Mucosa of stomach (tissue), 1 donor: ENCODE data around the gene DHX36.

Experiments
- H3K27me3 ChIP-seq: one replicate; pipeline ENCODE4 v1.7.0; 2013; ENCODE audit warnings: mild to moderate bottlenecking, low read length; ENCODE audit not compliant: control insufficient read depth, insufficient read depth
- H3K36me3 ChIP-seq: one replicate; pipeline ENCODE4 v1.7.0; 2013; ENCODE audit warnings: low read length; ENCODE audit not compliant: control insufficient read depth, insufficient read depth
- H3K4me1 ChIP-seq: one replicate; pipeline ENCODE4 v1.7.0; 2013; ENCODE audit warnings: mild to moderate bottlenecking, low read length; ENCODE audit not compliant: control insufficient read depth, insufficient read depth
- H3K4me3 ChIP-seq: one replicate; pipeline ENCODE4 v1.7.0; 2013; ENCODE audit warnings: low read length
- H3K9ac ChIP-seq: one replicate; pipeline ENCODE4 v1.7.0; 2013; ENCODE audit warnings: mild to moderate bottlenecking, low read length, moderate library complexity
- H3K9me3 ChIP-seq: one replicate; pipeline ENCODE4 v1.7.0; 2013; ENCODE audit warnings: mild to moderate bottlenecking, low read length, moderate library complexity; ENCODE audit not compliant: control insufficient read depth
- donor health status: Pancreatic carcinoma.

The DHX36 gene

GRCh38 chr3:154324919-154325318 is 632 bp upstream of the DHX36 start:
- Histone ChIP-seq H3K36me3 (no peaks in the 10 kb centered on the region), H3K4me1 (peaks cover 6% of the 10 kb centered on the region), H3K9me3 (no peaks in the 10 kb centered on the region), H3K9ac (peak overlapping the region; percentile 97), H3K27me3 (no peaks in the 10 kb centered on the region), H3K4me3 (peak overlapping the region; percentile 84)

- H3K27me3 ChIP-seq = no peaks in the 10 kb centered on the region
- H3K9me3 ChIP-seq = no peaks in the 10 kb centered on the region
- no peaks in the 10 kb centered on the region for H3K36me3 ChIP-seq
- H3K9ac ChIP-seq = no peak overlapping the region
- H3K4me1 ChIP-seq = peaks cover 1% of the 10 kb centered on the region
- no peak overlapping the region for H3K4me3 ChIP-seq
Observed at GRCh38 chr3:154316974-154317767, 7.1 kb downstream of the DHX36 start.

- no peaks in the 10 kb centered on the region for H3K27me3 ChIP-seq
- H3K36me3 ChIP-seq = no peaks in the 10 kb centered on the region
- no peaks in the 10 kb centered on the region for H3K9me3 ChIP-seq
- H3K4me3 ChIP-seq = no peak overlapping the region
- no peaks in the 10 kb centered on the region for H3K4me1 ChIP-seq
- no peak overlapping the region for H3K9ac ChIP-seq
Observed at GRCh38 chr3:154314152-154314551, 10.1 kb downstream of the DHX36 start.

- H3K27me3 ChIP-seq = no peaks in the 10 kb centered on the region
- no peak overlapping the region for H3K4me3 ChIP-seq
- H3K36me3 ChIP-seq = no peaks in the 10 kb centered on the region
- no peaks in the 10 kb centered on the region for H3K9me3 ChIP-seq
- no peaks in the 10 kb centered on the region for H3K4me1 ChIP-seq
- no peak overlapping the region for H3K9ac ChIP-seq
Observed at GRCh38 chr3:154310840-154311239, 13.4 kb downstream of the DHX36 start.

- Histone ChIP-seq H3K36me3 (no peaks in the 10 kb centered on the region), H3K9ac (no peak overlapping the region), H3K27me3 (no peaks in the 10 kb centered on the region), H3K4me3 (no peak overlapping the region), H3K4me1 (no peaks in the 10 kb centered on the region), H3K9me3 (no peaks in the 10 kb centered on the region)
Observed at GRCh38 chr3:154307363-154307762, 16.9 kb downstream of the DHX36 start.

- no peak overlapping the region for H3K9ac ChIP-seq
- H3K4me3 ChIP-seq = no peak overlapping the region
- no peaks in the 10 kb centered on the region for H3K36me3 ChIP-seq
- H3K4me1 ChIP-seq = no peaks in the 10 kb centered on the region
- H3K9me3 ChIP-seq = no peaks in the 10 kb centered on the region
- H3K27me3 ChIP-seq = no peaks in the 10 kb centered on the region
Observed at GRCh38 chr3:154304936-154305335, 19.4 kb downstream of the DHX36 start.

GRCh38 chr3:154304116-154304786 is 20.0 kb downstream of the DHX36 start:
- no peaks in the 10 kb centered on the region for H3K4me1 ChIP-seq
- no peak overlapping the region for H3K4me3 ChIP-seq
- H3K9me3 ChIP-seq = no peaks in the 10 kb centered on the region
- H3K9ac ChIP-seq = no peak overlapping the region
- H3K36me3 ChIP-seq = no peaks in the 10 kb centered on the region
- H3K27me3 ChIP-seq = no peaks in the 10 kb centered on the region

- Histone ChIP-seq H3K4me3 (no peak overlapping the region), H3K9ac (no peak overlapping the region), H3K36me3 (no peaks in the 10 kb centered on the region)
Observed at GRCh38 chr3:154301561-154301960, 22.7 kb downstream of the DHX36 start.

GRCh38 chr3:154294016-154294415 is 30.3 kb downstream of the DHX36 start:
- Histone ChIP-seq H3K9me3 (no peaks in the 10 kb centered on the region), H3K4me3 (no peak overlapping the region), H3K36me3 (no peaks in the 10 kb centered on the region), H3K27me3 (no peaks in the 10 kb centered on the region), H3K9ac (no peak overlapping the region), H3K4me1 (no peaks in the 10 kb centered on the region)

More at GRCh38 chr3:154301561-154301960, 22.7 kb downstream of the DHX36 start:
- Histone ChIP-seq H3K4me1 (no peaks in the 10 kb centered on the region), H3K9me3 (no peaks in the 10 kb centered on the region), H3K27me3 (no peaks in the 10 kb centered on the region)

- Histone ChIP-seq H3K36me3 (no peaks in the 10 kb centered on the region), H3K27me3 (no peaks in the 10 kb centered on the region), H3K4me1 (no peaks in the 10 kb centered on the region)
Observed at GRCh38 chr3:154290187-154290586, 34.1 kb downstream of the DHX36 start.

GRCh38 chr3:154285221-154285620 is 39.1 kb downstream of the DHX36 start:
- no peaks in the 10 kb centered on the region for H3K36me3 ChIP-seq
- no peaks in the 10 kb centered on the region for H3K9me3 ChIP-seq
- no peaks in the 10 kb centered on the region for H3K27me3 ChIP-seq
- H3K4me3 ChIP-seq = no peak overlapping the region
- H3K4me1 ChIP-seq = peaks cover 4% of the 10 kb centered on the region
- H3K9ac ChIP-seq = no peak overlapping the region

More at GRCh38 chr3:154290187-154290586, 34.1 kb downstream of the DHX36 start:
- Histone ChIP-seq H3K9me3 (no peaks in the 10 kb centered on the region), H3K4me3 (no peak overlapping the region), H3K9ac (no peak overlapping the region)

GRCh38 chr3:154280161-154280560 is 44.1 kb downstream of the DHX36 start:
- no peaks in the 10 kb centered on the region for H3K36me3 ChIP-seq

More at GRCh38 chr3:154280161-154280560, 44.1 kb downstream of the DHX36 start:
- Histone ChIP-seq H3K4me1 (peaks cover 4% of the 10 kb centered on the region), H3K4me3 (no peak overlapping the region), H3K9me3 (no peaks in the 10 kb centered on the region), H3K9ac (no peak overlapping the region), H3K27me3 (no peaks in the 10 kb centered on the region)
